ENCODE results near the gene KCNJ15. TPM values are rescaled to one million over a fixed set of nuclear protein-coding genes. Genes with fewer than 3 reads are reported as not detected.

Gene KCNJ15
- total RNA-seq, 1 experiment from 2014 or later = 0.13 TPM

- no peak for DNase-seq (ENCODE audit: low read depth, low spot score)
- Histone ChIP-seq H3K9me3 (ENCODE audit: control insufficient read depth, insufficient read depth, low read depth, low read length) (no peaks in the 10 kb centered on the region), H3K4me1 (ENCODE audit: control insufficient read depth, insufficient read depth, low read length) (no peaks in the 10 kb centered on the region), H3K36me3 (ENCODE audit: control insufficient read depth, insufficient read depth, low read length) (no peaks in the 10 kb centered on the region), H3K27me3 (ENCODE audit: control insufficient read depth, insufficient read depth, low read length) (no peaks in the 10 kb centered on the region; the same call in none of the 2 replicates), H3K27ac (ENCODE audit: low read length) (no peak overlapping the region), H3K4me3 (ENCODE audit: low read depth in 2 of 2, low read length in 2 of 2) (no peak overlapping the region)
- ATAC-seq = no peak
- intact Hi-C loops (cut with micrococcal nuclease; ENCODE audit: unreplicated experiment) = no loop called here
- TF ChIP-seq SIN3A (IDR thresholded peaks at IDR 0.05; ENCODE audit: borderline replicate concordance, insufficient read depth, low read depth, low read length) = no peak
- BruUV-seq (replicated peaks) = no TSS peak
- CTCF ChIA-PET = no interaction called here
- POLR2A ChIA-PET = no interaction called here
- in situ Hi-C loops (cut with HindIII; ENCODE audit: low pct_unique_long_range_greater_than_20kb, low sequenced_read_pairs) = no loop called here
Measured at GRCh38 chr21:38311765-38312164, 55.0 kb downstream of the KCNJ15 start.

DNA sequence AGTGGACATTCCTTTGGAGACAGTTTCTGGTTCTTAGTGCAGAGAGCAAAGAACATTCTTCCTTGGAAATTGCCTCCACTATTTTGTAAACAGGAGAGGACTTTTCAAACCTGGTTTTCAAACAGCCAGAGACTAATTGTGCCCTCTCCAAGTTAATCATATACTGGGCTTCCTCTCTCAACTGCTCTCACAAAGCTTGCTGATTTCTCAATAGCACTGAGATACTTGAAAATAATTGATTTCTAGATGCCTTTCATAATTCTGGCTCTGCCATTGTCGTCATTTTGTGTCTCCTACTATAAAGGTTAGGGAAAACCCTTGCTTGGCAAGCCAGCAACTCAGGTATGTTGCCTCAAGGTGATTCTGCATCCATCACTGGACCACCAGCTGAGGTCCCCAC is 56.0 kb downstream of the KCNJ15 start:
- Histone ChIP-seq H3K27me3 (ENCODE audit: control insufficient read depth, insufficient read depth, low read length) (no peaks in the 10 kb centered on the region; the same call in none of the 2 replicates), H3K4me1 (ENCODE audit: control insufficient read depth, insufficient read depth, low read length) (no peaks in the 10 kb centered on the region), H3K36me3 (ENCODE audit: control insufficient read depth, insufficient read depth, low read length) (no peaks in the 10 kb centered on the region), H3K27ac (ENCODE audit: low read length) (no peak overlapping the region), H3K9me3 (ENCODE audit: control insufficient read depth, insufficient read depth, low read depth, low read length) (no peaks in the 10 kb centered on the region), H3K4me3 (ENCODE audit: low read depth in 2 of 2, low read length in 2 of 2) (no peak overlapping the region)
- ATAC-seq (no peak), DNase-seq (ENCODE audit: low read depth, low spot score) (no peak)
- intact Hi-C loops (cut with micrococcal nuclease; ENCODE audit: unreplicated experiment) = no loop called here
- CTCF ChIA-PET = no interaction called here
- TF ChIP-seq, protein P1, sequence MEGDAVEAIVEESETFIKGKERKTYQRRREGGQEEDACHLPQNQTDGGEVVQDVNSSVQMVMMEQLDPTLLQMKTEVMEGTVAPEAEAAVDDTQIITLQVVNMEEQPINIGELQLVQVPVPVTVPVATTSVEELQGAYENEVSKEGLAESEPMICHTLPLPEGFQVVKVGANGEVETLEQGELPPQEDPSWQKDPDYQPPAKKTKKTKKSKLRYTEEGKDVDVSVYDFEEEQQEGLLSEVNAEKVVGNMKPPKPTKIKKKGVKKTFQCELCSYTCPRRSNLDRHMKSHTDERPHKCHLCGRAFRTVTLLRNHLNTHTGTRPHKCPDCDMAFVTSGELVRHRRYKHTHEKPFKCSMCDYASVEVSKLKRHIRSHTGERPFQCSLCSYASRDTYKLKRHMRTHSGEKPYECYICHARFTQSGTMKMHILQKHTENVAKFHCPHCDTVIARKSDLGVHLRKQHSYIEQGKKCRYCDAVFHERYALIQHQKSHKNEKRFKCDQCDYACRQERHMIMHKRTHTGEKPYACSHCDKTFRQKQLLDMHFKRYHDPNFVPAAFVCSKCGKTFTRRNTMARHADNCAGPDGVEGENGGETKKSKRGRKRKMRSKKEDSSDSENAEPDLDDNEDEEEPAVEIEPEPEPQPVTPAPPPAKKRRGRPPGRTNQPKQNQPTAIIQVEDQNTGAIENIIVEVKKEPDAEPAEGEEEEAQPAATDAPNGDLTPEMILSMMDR (IDR thresholded peaks at IDR 0.05) = no peak
- no peak for TF ChIP-seq SIN3A (IDR thresholded peaks at IDR 0.05; ENCODE audit: borderline replicate concordance, insufficient read depth, low read depth, low read length)
- no peak for TF ChIP-seq POLR2AphosphoS5 (IDR thresholded peaks at IDR 0.05; ENCODE audit: low read depth, low read length)
- no peak for TF ChIP-seq TCF7L2 (IDR thresholded peaks at IDR 0.05; ENCODE audit: low read depth, low read length)
- no peak for TF ChIP-seq REST (IDR thresholded peaks at IDR 0.05; ENCODE audit: insufficient read depth in 1 of 2, low read depth in 2 of 2, low read length in 1 of 2)
- POLR2A ChIA-PET = no interaction called here
- no TSS peak for BruUV-seq (replicated peaks)
- in situ Hi-C loops (cut with HindIII; ENCODE audit: low pct_unique_long_range_greater_than_20kb, low sequenced_read_pairs) = no loop called here

DNA sequence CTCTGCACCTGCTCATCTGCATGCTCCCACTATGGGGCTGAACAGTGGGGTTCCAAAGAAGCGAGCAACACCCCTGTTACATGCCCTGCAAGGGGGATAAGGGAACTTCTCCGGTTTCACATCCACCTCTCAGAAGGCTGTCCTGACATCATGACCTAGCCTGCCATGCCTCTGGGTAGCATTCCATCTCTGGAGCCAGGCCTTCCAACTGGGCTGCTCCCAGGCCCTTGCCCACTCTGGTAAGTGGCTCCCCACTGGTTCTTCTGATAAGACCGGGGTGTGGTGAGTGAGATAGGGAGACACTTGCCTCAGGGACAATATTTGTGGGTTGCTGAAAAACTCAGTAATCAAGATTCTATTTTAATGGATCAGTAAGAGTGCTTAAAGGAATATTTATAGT is 57.8 kb downstream of the KCNJ15 start:
- in situ Hi-C loops (cut with HindIII; ENCODE audit: low pct_unique_long_range_greater_than_20kb, low sequenced_read_pairs) = no loop called here

More for the DNA sequence above, 57.8 kb downstream of the KCNJ15 start:
- no peaks in the 10 kb centered on the region for H3K4me1 ChIP-seq (ENCODE audit: control insufficient read depth, insufficient read depth, low read length)
- H3K9me3 ChIP-seq (ENCODE audit: control insufficient read depth, insufficient read depth, low read depth, low read length) = no peaks in the 10 kb centered on the region
- no peaks in the 10 kb centered on the region for H3K36me3 ChIP-seq (ENCODE audit: control insufficient read depth, insufficient read depth, low read length)
- intact Hi-C loops (cut with micrococcal nuclease; ENCODE audit: unreplicated experiment) = no loop called here
- DNase-seq (ENCODE audit: low read depth, low spot score) (no peak), ATAC-seq (no peak)
- ChIA-PET CTCF (no interaction called here), POLR2A (no interaction called here)
- no peak for TF ChIP-seq REST (IDR thresholded peaks at IDR 0.05; ENCODE audit: insufficient read depth in 1 of 2, low read depth in 2 of 2, low read length in 1 of 2)
- TF ChIP-seq, protein P1 (IDR thresholded peaks at IDR 0.05) = no peak
- no peak for TF ChIP-seq TCF7L2 (IDR thresholded peaks at IDR 0.05; ENCODE audit: low read depth, low read length)
- no peak for TF ChIP-seq SIN3A (IDR thresholded peaks at IDR 0.05; ENCODE audit: borderline replicate concordance, insufficient read depth, low read depth, low read length)
- TF ChIP-seq POLR2AphosphoS5 (IDR thresholded peaks at IDR 0.05; ENCODE audit: low read depth, low read length) = no peak
- no peaks in the 10 kb centered on the region; the same call in none of the 2 replicates for H3K27me3 ChIP-seq (ENCODE audit: control insufficient read depth, insufficient read depth, low read length)
- no TSS peak for BruUV-seq (replicated peaks)
- no peak overlapping the region for H3K27ac ChIP-seq (ENCODE audit: low read length)
- H3K4me3 ChIP-seq (ENCODE audit: low read depth in 2 of 2, low read length in 2 of 2) = no peak overlapping the region
